ENCODE data around the gene ZMYND10. TPM values are rescaled to one million over a fixed set of nuclear protein-coding genes. Genes with fewer than 3 reads are reported as not detected.
"Not testable (repeated sequence)": the region's sequence is repeated elsewhere in the genome, so short reads cannot be mapped to it uniquely, and the experiment has no call there.

ZMYND10 gene
- total RNA-seq, 1 experiment from 2014 or later, result 0.48 TPM

DNA sequence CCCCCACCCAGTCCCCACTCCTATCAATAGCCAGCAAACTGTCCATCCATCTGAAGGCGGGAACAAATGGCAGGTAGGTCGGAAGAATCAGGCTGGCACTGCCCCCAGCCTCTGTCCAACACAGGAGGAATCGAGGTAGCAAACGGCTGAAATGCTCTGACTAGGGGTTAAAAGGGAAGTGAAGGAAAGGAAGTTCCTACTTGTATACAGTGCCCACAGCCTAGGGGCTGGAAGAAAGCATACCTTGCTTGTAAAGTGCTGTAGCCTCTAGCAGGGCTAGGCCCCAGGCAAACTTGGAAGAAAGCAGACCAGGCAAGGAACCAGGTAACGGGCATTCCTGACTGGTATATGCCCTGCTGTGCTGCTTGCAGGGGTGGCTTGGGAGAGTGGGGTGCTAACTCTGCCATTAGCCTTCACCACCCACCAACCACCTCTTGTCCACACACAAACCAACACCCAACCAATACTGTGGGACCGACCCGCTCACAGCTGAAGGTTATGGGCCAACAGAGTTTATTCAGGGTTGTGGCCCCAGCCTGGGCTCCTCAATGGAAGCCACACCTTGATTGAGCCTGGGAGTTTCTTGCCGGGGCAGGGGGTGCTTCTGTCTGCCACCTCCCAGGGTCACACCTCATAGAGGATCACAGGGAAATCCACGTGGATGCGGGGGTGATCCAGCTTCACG is 19.9 kb downstream of the ZMYND10 start:
- DNase-seq (ENCODE audit: low spot score), result no peak

DNA sequence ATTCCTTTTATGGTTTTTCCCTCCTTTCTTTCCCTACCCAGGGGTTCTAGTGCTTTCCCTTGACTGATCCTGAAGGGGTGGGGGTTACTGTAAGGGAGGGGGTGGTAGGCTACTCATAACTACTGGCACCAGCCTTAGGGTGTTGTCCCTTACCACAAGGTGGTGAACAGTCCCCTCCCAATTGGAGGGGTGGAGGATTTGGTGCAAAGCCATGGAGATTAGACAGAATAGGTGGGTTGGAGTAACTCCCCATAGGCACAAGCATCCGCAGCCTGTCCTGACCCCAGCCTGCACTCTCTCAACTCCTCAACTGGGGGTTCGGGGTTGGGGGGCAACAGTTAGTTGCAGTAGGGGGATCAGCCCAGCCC is 20.4 kb downstream of the ZMYND10 start:
- DNase-seq (ENCODE audit: low spot score), result no peak

DNA sequence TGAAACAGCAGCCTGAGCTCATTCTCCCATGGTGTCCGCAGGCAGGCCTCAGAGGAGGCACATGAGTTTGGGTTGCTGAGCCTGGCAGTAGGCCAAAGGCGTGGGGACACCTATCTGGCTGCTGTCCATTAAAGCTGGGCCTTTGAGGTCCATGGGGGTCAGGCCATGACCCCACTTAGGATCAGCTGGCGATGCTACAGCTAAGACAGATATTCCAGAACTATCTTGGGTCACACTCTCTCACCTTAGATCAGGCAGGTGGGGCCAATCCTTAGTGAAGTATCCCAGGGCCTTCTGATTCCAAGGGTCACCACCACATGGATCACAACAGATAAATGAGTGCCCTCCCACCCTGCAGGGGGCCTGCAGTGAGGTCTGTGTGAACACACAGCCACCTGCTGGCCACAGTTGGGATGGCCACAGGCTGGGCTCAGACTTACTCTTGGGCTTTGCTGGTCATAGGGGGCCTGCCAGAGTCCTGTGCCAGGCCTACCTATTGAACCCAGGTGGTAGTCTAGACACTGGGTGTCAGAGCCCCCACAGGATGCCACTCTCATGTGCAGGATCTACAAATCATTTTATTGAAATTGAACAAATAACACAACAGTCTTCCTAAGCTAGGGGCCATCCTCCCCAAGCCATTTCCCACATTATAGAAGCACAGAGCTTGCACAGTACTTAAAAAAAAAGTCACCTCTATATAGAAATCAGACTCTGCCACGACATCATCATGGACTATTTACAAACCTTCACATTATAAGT is 21.0 kb downstream of the ZMYND10 start:
- peak; percentile 63 for DNase-seq (ENCODE audit: low spot score)

DNA sequence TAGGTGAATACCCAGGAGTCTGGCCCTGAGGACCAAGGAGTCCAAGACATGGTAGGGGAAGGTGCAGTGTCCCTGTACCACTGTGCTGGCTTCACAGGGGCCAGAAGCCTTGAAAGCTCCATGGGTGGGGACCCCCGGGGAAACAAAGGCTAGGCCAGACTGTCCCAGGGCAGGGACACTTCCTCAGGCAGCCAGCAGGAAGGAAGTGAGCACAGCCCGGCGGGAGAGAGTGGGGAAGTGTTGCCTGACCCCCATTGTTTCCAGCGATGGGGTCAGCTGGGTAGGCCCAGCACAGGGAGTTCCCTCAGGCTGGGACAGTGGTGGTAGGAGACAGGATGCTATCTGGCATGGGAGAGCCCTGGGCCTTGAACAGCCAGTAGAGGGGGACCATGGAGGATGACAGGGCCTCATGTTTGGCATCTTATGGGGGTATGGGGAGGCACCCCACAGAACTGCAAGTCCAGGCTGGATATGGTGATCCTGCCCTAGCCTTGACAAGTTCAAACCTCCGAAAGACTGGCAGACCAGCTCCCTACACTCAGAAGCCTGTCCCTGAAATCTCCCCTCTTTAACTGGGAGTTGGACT is 21.8 kb downstream of the ZMYND10 start:
- no peak for DNase-seq (ENCODE audit: low spot score)

DNA sequence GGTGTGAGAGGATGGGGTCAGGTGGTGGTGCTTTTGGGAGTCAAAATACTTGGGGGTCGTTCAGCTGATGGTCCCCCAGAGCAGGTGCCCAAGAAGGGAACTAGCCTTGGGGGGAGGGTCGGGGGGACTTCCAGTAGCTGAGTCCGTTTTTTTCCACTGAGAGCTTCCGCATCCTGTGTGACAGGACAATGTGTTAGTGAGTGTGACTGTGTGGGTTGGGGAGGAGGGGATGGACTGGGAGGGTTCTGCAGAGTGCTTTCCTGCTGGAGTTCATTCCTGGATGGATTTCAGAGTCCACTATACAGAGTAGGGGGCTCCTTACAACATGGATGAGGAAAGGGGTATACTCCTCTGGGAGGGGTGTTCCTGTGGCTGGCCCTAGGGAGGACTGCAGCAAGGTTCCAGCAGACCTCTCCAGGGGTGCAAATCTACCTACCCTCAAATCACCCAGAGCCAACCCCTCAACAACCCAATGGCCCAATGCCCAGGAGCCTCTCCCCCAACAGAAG is 22.4 kb downstream of the ZMYND10 start:
- no peak for DNase-seq (ENCODE audit: low spot score)

DNA sequence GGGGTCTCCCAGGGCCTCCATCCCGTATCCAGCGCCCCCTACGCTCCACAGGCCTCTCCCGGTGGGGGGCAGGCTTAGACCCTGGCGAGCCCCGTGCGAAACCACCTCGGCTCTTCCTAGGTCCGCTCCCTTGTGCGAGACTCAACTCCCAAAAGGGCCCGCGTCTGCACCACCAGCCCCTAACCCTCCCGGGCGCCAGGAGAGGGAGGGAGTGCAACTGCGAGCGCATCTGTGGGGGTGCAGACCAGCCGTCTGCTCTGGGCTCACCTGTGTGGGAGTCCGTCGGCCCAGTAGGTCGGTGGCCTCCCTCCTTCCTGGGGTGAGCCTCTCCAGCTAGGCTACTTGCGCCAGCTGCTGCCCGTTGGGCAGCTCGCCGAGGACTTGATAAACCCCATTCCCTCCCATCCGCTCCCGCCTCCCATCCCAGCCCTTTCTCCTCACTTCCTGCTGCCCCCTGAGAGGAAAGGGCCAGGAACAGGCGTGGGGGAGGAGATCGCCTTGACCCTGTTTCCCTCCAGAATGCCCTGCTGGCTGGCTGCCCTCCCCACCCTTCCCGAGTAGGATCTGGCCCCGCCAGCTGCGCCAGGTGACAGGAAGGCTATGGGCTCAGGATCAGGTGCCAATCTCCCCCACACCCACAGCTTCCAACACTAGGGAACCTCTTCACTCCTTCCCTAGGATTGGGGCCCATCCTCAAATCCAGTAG is 23.0 kb downstream of the ZMYND10 start, which contains the start of gene HYAL2:
Gene HYAL2 (minus strand): TSS at position 360 of the 706 bp plus-strand sequence. CDS start 2,256 bp downstream, outside the sequence.
- peak; percentile 36 for DNase-seq (ENCODE audit: low spot score)

DNA sequence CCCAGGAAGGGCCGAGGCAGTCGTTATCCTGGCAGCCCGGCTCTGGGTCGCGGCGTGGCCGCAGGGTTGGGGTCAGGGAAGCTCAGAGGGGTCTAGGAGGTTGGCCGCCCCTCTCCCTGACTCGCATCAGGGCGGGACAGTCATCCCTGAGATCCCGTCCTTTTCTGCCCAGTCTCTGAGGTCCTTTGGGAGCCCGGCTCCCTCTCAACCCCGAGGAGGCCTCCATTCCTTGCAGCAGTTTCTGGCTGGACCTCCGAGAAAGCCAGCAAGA is 23.5 kb downstream of the ZMYND10 start:
- no peak for DNase-seq (ENCODE audit: low spot score)

DNA sequence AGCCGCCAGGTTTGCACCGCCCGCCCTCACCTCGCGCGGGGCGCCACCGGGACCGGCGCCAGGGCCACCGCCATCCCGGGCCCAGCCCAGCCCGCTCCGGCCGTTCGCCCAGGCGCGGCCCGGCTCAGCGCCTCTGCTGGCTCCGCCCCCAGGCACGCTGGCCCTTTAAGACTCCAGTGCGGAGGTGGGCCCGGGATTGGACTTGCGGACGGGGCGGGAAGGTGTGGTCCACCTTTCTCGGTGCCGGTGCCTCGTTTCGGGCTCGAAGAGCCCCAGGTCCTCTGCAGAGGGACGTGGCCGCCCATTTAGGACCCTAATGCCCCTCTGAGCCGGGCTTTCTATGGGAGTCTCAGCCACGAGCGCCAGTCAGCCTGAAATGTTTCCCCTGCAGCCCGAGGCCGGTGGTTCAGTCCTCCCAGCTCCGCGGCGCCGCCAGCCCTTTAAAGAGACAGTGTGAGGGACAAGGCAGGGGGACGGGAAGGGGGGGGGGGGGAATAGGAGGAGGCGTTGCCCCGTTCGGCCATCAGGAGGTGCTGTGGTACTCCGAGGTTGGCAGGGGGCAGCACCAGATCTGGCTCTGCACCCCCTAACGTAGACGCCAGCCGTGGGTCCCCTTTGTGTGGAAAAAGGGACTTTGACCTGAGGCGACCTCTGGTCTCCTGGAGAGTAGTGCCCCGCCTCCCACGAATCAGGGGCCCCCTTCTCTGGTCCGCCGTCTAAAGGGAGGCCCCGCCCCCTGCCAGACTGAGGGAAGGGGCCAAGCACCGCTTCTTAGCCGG is 24.0 kb downstream of the ZMYND10 start:
- peak; percentile 83 for DNase-seq (ENCODE audit: low spot score)

DNA sequence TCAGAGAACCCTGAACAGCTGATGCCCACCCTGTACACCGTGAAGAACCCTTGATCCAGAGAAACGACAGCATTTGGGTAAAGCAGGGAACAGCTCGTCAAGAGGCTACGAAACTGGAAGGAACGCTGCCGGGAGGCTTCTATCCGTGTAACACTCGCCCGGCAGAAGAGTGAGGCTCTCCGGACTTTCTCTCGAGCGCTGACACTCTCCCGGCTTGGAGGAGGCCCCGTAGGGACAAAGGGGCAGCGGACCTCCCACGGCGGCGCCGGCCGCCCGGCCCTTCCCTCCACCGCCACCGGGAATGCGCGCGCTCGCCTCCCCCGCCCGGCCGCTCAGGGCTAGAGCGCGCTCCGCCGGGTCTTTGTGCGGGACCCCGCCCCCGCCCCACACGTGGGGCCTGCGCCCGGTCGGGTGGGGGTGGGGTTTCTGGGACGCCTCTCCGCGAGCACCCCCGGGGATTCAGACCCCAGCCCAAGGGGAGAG is 24.6 kb downstream of the ZMYND10 start:
- DNase-seq (ENCODE audit: low spot score), result peak; percentile 52

DNA sequence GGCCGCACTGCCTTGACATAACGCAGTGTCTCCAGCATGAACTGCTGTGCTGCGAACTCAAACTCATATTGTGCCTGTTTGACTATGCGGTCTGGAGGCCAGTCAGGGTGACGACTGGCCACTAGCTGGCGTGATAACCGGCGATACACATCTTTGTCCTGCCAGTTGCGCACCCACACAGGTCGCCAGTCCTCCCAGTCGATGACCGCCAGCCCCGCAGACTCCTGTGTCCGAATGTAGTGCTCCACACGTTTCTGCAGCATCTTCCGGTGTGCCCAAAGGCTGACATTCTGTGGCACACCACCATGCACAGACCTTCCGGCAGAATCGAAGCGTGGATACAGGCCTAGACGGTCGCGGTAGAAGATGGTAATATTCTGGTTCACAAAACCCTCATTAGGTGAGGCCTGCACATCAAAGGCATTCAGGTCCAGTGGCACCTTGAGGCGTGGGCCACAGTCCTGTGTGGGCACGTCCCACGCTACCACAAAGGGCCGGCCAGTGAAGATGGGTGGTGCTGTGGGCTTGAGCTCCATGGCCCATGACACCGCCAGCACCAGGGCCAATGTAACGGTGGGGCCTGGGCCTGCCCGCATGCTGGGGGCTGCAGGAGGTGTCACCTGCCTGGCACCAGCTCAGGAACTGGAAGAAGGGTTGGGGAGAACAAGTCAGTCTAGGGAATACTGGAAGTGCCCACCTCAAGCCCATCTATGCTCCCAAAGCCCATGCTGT is 25.5 kb downstream of the ZMYND10 start:
- DNase-seq (ENCODE audit: low spot score), result no peak

DNA sequence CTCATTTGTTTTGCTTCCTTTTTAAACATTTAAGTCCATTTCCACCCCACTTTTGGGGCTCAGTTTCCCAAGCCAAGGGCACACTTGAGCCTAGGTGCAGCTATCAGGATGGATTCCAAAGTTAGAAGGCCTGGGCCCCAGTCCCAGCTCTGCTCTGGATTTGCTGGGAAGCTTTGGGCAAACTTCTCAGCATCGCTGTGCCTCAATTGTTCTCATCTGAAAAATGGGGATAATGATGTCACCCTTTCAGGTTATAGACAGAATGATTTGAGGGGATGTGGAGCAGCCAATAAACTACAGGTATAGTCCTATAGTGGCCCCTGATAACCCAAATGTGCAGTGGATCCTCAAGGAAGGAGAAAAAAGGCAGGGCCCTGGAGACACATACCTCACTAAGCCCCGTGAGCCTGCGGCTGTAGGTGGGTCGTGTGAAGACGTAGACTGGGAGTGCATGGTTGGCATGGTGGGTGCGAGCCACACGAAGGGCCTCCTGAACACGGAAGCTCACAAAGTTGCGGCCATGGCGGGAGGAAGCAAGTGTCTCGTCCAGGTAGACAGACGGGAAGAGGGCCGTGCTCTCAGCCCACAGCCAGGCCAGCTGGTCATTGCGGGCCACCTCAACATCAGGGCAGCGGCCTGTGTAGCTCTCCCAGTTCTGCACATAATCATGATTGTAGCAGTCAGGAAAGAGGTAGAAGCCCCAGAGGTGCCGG is 26.2 kb downstream of the ZMYND10 start:
- DNase-seq (ENCODE audit: low spot score), result no peak

DNA sequence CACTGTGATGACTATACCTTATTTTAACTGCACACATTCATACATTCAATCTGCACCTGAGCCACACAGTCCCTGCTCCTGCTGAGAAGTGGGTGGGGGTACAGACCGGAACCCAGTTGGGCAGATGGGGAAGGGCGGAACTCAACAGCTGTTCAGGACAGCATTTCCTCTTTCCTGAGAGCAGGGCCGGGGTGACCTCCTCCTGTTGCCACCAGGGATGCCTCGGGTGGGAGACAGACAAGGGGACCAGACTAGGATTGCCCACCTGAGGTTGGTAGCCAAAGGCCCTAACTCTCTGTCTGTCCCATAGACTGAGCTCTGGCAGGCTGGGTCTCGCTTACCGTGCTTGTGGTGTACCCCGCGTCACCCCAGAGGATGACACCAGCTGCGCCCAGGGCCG is 26.9 kb downstream of the ZMYND10 start:
- DNase-seq (ENCODE audit: low spot score), result no peak

DNA sequence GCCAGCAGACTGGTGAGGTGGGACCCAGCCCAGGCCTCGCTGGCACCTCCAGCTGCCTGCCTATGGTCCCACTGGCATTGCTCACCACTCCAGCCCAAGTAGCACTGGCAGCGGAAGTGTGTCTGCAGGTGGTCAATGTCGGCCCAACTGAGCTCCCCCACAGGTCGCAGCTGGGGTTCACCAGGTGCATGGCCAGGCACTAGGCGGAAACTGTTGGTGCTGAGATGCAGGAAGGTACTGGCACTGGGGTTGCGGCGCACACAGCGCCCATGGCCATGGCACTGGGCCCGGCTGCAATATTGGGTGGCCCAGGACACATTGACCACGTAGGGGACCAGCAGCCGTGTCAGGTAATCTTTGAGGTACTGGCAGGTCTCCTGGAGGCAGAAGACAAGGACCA is 27.4 kb downstream of the ZMYND10 start:
- DNase-seq (ENCODE audit: low spot score), result no peak

DNA sequence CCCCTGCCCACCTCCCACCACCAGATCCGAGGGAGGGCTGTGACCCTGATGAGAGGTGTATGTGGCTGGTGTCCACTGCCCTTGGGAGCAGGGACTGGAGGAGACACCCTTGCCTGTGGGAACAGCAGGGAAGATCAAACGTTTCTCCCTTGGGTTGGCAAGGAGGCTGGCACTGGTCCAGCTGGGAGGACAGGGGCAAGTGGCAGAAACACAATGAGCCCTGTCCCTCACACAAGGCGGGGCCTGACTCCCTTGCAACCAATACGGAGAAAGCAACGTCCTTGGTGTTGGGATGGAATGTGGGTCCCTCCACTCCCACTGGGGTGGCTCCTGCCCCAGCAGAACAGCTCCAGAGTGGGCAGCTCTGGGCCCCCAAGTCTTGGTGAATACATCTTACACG is 28.2 kb downstream of the ZMYND10 start:
- peak; percentile 71 for DNase-seq (ENCODE audit: low spot score)

DNA sequence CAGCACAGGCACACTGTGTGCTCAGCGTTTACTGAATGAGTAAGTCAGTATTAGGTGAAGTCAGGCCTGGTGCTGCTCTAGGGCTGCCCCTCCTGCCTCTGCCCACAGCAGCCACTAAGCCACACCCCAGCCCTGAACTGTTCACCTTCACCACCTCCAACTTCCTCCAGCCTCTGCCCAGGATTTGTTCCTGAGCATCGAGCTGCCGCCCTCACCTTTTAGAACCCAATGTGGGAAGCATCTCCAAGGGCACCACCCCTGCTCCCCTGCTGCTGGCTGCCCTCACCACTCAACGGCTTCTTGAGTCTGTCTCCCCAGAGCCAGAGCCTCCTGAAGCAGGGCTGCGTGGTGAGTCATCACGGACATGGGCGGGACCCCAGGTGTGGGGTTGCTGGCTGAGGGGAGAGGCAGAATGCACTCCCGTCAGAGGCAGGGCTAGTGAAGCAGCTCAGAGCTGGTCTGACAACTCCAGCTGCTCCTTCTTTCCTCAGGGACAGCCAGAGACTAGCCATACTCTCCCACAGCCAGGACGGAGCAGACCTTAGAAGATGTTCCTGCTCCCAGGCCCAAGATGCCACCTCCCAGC is 28.8 kb downstream of the ZMYND10 start:
- DNase-seq (ENCODE audit: low spot score), result peak; percentile 91

DNA sequence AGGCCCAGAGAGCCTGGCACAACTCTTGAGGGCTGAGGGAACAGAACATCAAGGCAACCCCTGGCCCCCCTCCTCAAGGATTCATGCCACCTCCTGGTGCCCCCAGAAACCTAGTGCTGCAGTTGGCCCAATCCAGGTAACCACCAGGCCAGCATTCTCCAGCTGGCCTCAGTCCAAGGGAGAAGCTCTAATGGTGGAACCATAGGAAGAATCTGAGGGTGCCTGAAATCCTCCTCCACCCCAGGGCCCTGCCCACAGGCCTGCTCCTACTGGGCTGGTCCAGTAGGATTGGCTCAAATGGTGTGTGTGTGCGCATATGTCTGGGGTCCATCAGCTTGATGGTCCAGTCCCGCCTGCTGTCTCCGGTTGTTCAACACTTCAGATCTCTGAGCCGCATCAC is 30.7 kb downstream of the ZMYND10 start:
- no peak for DNase-seq (ENCODE audit: low spot score)

DNA sequence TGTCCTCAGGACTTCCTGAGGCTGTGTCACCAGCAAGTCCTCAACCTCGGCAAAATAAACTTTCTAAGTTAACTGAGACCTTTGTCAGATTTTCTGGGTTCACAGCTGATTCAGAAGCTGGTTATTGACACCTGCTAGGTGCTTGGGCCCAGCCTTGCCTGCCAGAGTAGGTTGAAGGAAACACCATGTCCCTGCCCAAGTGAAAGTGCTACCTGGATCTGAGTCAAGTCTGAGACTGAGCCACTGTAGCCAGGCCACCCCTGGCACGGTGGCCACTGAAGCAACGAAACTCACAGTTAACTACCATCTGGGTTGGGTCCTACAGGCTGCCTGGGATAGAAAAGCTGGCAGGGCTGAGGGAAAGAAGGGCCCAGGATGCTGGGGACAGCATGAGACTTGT is 31.2 kb downstream of the ZMYND10 start:
- no peak for DNase-seq (ENCODE audit: low spot score)

DNA sequence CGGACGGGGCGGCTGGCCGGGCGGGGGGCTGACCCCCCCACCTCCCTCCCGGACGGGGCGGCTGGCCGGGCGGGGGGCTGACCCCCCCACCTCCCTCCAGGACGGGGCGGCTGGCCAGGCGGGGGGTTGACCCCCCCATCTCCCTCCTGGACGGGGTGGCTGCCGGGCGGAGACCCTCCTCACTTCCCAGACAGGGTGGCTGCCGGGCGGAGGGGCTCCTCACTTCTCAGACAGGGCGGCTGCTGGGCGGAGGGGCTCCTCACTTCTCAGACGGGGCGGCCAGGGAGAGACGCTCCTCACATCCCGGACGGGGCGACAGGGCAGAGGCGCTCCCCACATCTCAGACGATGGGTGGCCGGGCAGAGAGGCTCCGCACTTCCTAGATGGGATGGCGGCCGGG is 33.5 kb downstream of the ZMYND10 start:
- not testable (repeated sequence) for DNase-seq (ENCODE audit: low spot score)

DNA sequence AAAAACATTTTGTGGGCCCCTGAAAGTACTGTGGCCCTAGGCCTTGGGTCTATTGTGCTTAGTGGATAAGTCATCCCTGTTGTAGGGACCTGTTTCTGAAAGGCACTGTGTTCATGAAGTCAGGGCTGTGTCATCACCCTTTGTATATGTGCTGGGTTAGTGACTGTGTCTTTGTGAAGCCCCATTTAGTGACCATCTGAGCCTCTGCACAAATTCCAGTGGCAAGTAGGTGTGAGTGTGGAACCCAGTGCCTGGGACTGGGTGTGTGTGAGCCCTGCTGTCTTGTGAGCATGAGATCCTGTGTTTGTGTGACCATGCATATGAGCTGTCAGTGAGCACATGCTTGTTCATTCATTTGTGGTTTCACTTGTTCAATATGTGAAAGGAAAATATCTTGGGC is 40.9 kb downstream of the ZMYND10 start:
- no peak for DNase-seq (ENCODE audit: low spot score)
